ENCODE results near the gene PIK3CB.

The PIK3CB gene

GRCh38 chr3:138806376-138807080 is 28.2 kb downstream of the PIK3CB start:
- TF ChIP-seq REST (IDR thresholded peaks at IDR 0.05; ENCODE audit: low read depth) = no peak
- no peak for TF ChIP-seq RAD21 (IDR thresholded peaks at IDR 0.05; ENCODE audit: low read depth)
- TF ChIP-seq TCF12 (IDR thresholded peaks at IDR 0.05; ENCODE audit: low read depth) = no peak
- TF ChIP-seq CREB1 (IDR thresholded peaks at IDR 0.05; ENCODE audit: low read depth) = no peak
- no peak for TF ChIP-seq YY1 (IDR thresholded peaks at IDR 0.05; ENCODE audit: low read depth)
- no peak for TF ChIP-seq NFIC (IDR thresholded peaks at IDR 0.05)
- TF ChIP-seq TAF1 (IDR thresholded peaks at IDR 0.05; ENCODE audit: low read depth) = no peak
- no peak for TF ChIP-seq ZBTB7A (IDR thresholded peaks at IDR 0.05; ENCODE audit: low read depth)
- TF ChIP-seq USF1 (IDR thresholded peaks at IDR 0.05) = no peak

- TF ChIP-seq NFIC (IDR thresholded peaks at IDR 0.05) = no peak
- no peak for TF ChIP-seq ZBTB7A (IDR thresholded peaks at IDR 0.05; ENCODE audit: low read depth)
- no peak for TF ChIP-seq CEBPB (IDR thresholded peaks at IDR 0.05)
- TF ChIP-seq EP300 (IDR thresholded peaks at IDR 0.05; ENCODE audit: borderline replicate concordance) = no peak
- TF ChIP-seq TCF12 (IDR thresholded peaks at IDR 0.05; ENCODE audit: low read depth) = no peak
- no peak for TF ChIP-seq TAF1 (IDR thresholded peaks at IDR 0.05; ENCODE audit: low read depth)
- no peak for TF ChIP-seq YY1 (IDR thresholded peaks at IDR 0.05; ENCODE audit: low read depth)
These were observed 31.6 kb downstream of the PIK3CB start for GRCh38 chr3:138803006-138803653.

GRCh38 chr3:138801792-138802191 is 32.9 kb downstream of the PIK3CB start:
- TF ChIP-seq ZBTB7A (IDR thresholded peaks at IDR 0.05; ENCODE audit: low read depth) (no peak), TAF1 (IDR thresholded peaks at IDR 0.05; ENCODE audit: low read depth) (no peak), MAX (IDR thresholded peaks at IDR 0.05) (no peak), EGR1 (IDR thresholded peaks at IDR 0.05) (no peak), CREB1 (IDR thresholded peaks at IDR 0.05; ENCODE audit: low read depth) (no peak), USF1 (IDR thresholded peaks at IDR 0.05) (no peak), CEBPB (IDR thresholded peaks at IDR 0.05) (no peak), EP300 (IDR thresholded peaks at IDR 0.05; ENCODE audit: borderline replicate concordance) (no peak), REST (IDR thresholded peaks at IDR 0.05; ENCODE audit: low read depth) (no peak), FOXM1 (IDR thresholded peaks at IDR 0.05; ENCODE audit: borderline replicate concordance, low read depth) (no peak), RAD21 (IDR thresholded peaks at IDR 0.05; ENCODE audit: low read depth) (no peak), YY1 (IDR thresholded peaks at IDR 0.05; ENCODE audit: low read depth) (no peak)

- TF ChIP-seq EP300 (IDR thresholded peaks at IDR 0.05; ENCODE audit: borderline replicate concordance) (no peak), MAX (IDR thresholded peaks at IDR 0.05) (no peak), CREB1 (IDR thresholded peaks at IDR 0.05; ENCODE audit: low read depth) (no peak), EGR1 (IDR thresholded peaks at IDR 0.05) (no peak), TAF1 (IDR thresholded peaks at IDR 0.05; ENCODE audit: low read depth) (no peak), FOXM1 (IDR thresholded peaks at IDR 0.05; ENCODE audit: borderline replicate concordance, low read depth) (no peak), TCF12 (IDR thresholded peaks at IDR 0.05; ENCODE audit: low read depth) (no peak), TEAD4 (IDR thresholded peaks at IDR 0.05) (no peak), ZBTB7A (IDR thresholded peaks at IDR 0.05; ENCODE audit: low read depth) (no peak), CEBPB (IDR thresholded peaks at IDR 0.05) (no peak), NFIC (IDR thresholded peaks at IDR 0.05) (no peak), REST (IDR thresholded peaks at IDR 0.05; ENCODE audit: low read depth) (no peak), YY1 (IDR thresholded peaks at IDR 0.05; ENCODE audit: low read depth) (no peak), USF1 (IDR thresholded peaks at IDR 0.05) (no peak), RAD21 (IDR thresholded peaks at IDR 0.05; ENCODE audit: low read depth) (no peak)
These were observed 34.5 kb downstream of the PIK3CB start for GRCh38 chr3:138800248-138800647.

Data from Ishikawa (cell line).